Thoracic aorta (tissue), 2 donors: Measurements from ENCODE around the gene HMGB1. TPM values are rescaled to one million over a fixed set of nuclear protein-coding genes. Genes with fewer than 3 reads are reported as not detected.
A peak's percentile ranks its signal among the peaks of the same experiment; 100 is the strongest.

Experiments
- ATAC-seq: fragments of 150-250 bp; one replicate; pipeline ENCODE4 v1.8.0; 2017; ENCODE audit warnings: low read depth; ENCODE audit not compliant: insufficient number of reproducible peaks, low FRiP score
- DNase-seq: peaks from one replicate; pipeline ENCODE4 v3.0.0-alpha.2; 2020; ENCODE audit warnings: low spot score
- H3K27ac ChIP-seq, 2 donors: fragments of 200-600 bp; sonication (generic); 1 replicate in 1 of 2; 2 replicates in 1 of 2; pipeline ENCODE4 v1.5.1; 2016; ENCODE audit warnings: mild to moderate bottlenecking in 2 of 2, moderate library complexity in 2 of 2
- H3K27me3 ChIP-seq: fragments of 200-600 bp; sonication (generic); replicated peaks from 2 replicates; pipeline ENCODE4 v1.6.0; 2016; ENCODE audit warnings: mild to moderate bottlenecking; ENCODE audit not compliant: insufficient read depth
- H3K36me3 ChIP-seq: fragments of 200-600 bp; sonication (generic); one replicate; pipeline ENCODE4 v1.5.1; 2016
- H3K4me1 ChIP-seq, 2 donors: fragments of 200-600 bp; sonication (generic); 1 replicate in 1 of 2; 2 replicates in 1 of 2; pipeline versions ENCODE4 v1.5.1 to v1.6.0; 2016; ENCODE audit warnings: low read depth in 2 of 2, mild to moderate bottlenecking in 1 of 2; ENCODE audit not compliant: control insufficient read depth in 1 of 2
- H3K4me3 ChIP-seq: fragments of 200-600 bp; sonication (generic); 2 replicates; pipeline ENCODE4 v1.5.1; 2016; ENCODE audit warnings: mild to moderate bottlenecking
- H3K9me3 ChIP-seq: fragments of 200-600 bp; sonication (generic); 2 replicates; pipeline ENCODE4 v1.5.1; 2016
- CTCF ChIP-seq: fragments of 200-600 bp; sonication (generic); IDR thresholded peaks from one replicate; pipeline ENCODE4 v1.5.1; 2019; ENCODE audit warnings: antibody characterized with exemption
- total RNA-seq, 2 donors: library from RNA; depleted of rRNA; stranded (reverse); fragments of >200 nt; gene quantifications; one replicate each; pipeline versions ENCODE4 v1.1.0 to v1.2.3, GENCODE V29; 2016

The HMGB1 gene
- total RNA-seq, 2 donors from 2014 or later, result 188 to 369 TPM

- Histone ChIP-seq H3K4me3 (no peak overlapping the region), H3K4me1 (peaks cover 11 to 24% of the 10 kb centered on the region in 2 donors), H3K27ac (no peak overlapping the region), H3K27me3 (no peaks in the 10 kb centered on the region), H3K9me3 (no peaks in the 10 kb centered on the region), H3K36me3 (no peaks in the 10 kb centered on the region)
- DNase-seq, result no peak
- no peak for ATAC-seq
- no peak for TF ChIP-seq CTCF
Observed at GRCh38 chr13:30412346-30412745, 53.4 kb downstream of the HMGB1 start.

GRCh38 chr13:30410705-30411125 lies 55.0 kb downstream of the HMGB1 start:
- no peaks in the 10 kb centered on the region for H3K27me3 ChIP-seq
- no peak overlapping the region for H3K4me3 ChIP-seq
- peak overlapping the region; percentile 93 to 95 for H3K27ac ChIP-seq
- H3K36me3 ChIP-seq, result no peaks in the 10 kb centered on the region
- peaks cover 11 to 24% of the 10 kb centered on the region in 2 donors for H3K4me1 ChIP-seq
- TF ChIP-seq CTCF, result no peak
- no peak for ATAC-seq
- DNase-seq, result no peak
- H3K9me3 ChIP-seq, result no peaks in the 10 kb centered on the region

GRCh38 chr13:30409886-30410704 lies 55.6 kb downstream of the HMGB1 start:
- Histone ChIP-seq H3K27ac (peak overlapping the region; percentile 93 to 95), H3K27me3 (no peaks in the 10 kb centered on the region), H3K9me3 (no peaks in the 10 kb centered on the region), H3K36me3 (no peaks in the 10 kb centered on the region), H3K4me3 (no peak overlapping the region), H3K4me1 (peaks cover 11 to 24% of the 10 kb centered on the region in 2 donors)
- ATAC-seq (peak; percentile 61), DNase-seq (no peak)
- TF ChIP-seq CTCF, result no peak

GRCh38 chr13:30408319-30409101 lies 57.2 kb downstream of the HMGB1 start:
- Histone ChIP-seq H3K27me3 (no peaks in the 10 kb centered on the region), H3K4me1 (peaks cover 11 to 24% of the 10 kb centered on the region in 2 donors), H3K36me3 (no peaks in the 10 kb centered on the region), H3K27ac (peak overlapping the region; percentile 93 to 95), H3K4me3 (peak overlapping the region; percentile 74), H3K9me3 (no peaks in the 10 kb centered on the region)
- ATAC-seq (peak; percentile 67), DNase-seq (peak; percentile 75)
- peak; percentile 96 for TF ChIP-seq CTCF

- TF ChIP-seq CTCF, result no peak
- DNase-seq (no peak), ATAC-seq (no peak)
- Histone ChIP-seq H3K27ac (no peak overlapping the region), H3K4me3 (no peak overlapping the region), H3K27me3 (no peaks in the 10 kb centered on the region), H3K4me1 (peaks cover 11 to 24% of the 10 kb centered on the region in 2 donors), H3K9me3 (no peaks in the 10 kb centered on the region), H3K36me3 (no peaks in the 10 kb centered on the region)
Observed at GRCh38 chr13:30406779-30407416, 58.8 kb downstream of the HMGB1 start.
